ENCODE data around the gene KIF12.

DNA sequence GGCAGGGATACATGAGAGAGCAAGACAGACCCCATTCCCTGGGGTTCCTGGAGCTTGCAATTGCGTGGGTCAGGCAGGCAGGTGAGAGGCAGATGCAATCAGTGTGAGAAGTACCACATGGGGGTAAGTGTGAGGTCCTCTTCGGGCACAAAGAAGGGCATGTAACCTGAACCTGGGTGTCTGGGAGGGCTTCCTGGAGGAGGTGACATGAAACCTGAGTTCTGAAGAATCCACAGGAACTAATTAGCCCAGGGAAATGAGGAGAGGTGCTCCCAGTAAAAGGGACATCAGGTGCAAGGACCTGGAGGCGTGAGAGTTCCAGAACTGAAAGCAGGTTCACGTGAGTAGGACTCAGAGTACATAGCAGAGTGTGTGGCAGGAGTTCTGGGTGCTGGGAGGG, 23.5 kb downstream of the KIF12 start:
- TF ChIP-seq CREB1 (IDR thresholded peaks at IDR 0.05) = no peak
- TF ChIP-seq EP300 (IDR thresholded peaks at IDR 0.05; ENCODE audit: borderline replicate concordance in 1 of 2, low read depth in 2 of 2, low read length in 2 of 2) = no peak
- TF ChIP-seq, protein P1, sequence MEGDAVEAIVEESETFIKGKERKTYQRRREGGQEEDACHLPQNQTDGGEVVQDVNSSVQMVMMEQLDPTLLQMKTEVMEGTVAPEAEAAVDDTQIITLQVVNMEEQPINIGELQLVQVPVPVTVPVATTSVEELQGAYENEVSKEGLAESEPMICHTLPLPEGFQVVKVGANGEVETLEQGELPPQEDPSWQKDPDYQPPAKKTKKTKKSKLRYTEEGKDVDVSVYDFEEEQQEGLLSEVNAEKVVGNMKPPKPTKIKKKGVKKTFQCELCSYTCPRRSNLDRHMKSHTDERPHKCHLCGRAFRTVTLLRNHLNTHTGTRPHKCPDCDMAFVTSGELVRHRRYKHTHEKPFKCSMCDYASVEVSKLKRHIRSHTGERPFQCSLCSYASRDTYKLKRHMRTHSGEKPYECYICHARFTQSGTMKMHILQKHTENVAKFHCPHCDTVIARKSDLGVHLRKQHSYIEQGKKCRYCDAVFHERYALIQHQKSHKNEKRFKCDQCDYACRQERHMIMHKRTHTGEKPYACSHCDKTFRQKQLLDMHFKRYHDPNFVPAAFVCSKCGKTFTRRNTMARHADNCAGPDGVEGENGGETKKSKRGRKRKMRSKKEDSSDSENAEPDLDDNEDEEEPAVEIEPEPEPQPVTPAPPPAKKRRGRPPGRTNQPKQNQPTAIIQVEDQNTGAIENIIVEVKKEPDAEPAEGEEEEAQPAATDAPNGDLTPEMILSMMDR (IDR thresholded peaks at IDR 0.05; ENCODE audit: control extremely low read depth in 1 of 3, insufficient read depth in 1 of 3, low read depth in 1 of 3, low read length in 3 of 3) = no peak
- TF ChIP-seq, protein P2, sequence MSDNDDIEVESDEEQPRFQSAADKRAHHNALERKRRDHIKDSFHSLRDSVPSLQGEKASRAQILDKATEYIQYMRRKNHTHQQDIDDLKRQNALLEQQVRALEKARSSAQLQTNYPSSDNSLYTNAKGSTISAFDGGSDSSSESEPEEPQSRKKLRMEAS (IDR thresholded peaks at IDR 0.05) = no peak
- no peak for TF ChIP-seq CHD2 (IDR thresholded peaks at IDR 0.05; ENCODE audit: low read length)
- no peak for TF ChIP-seq KDM1A (IDR thresholded peaks at IDR 0.05; ENCODE audit: borderline replicate concordance, low read length)
- no peak for TF ChIP-seq SUZ12 (IDR thresholded peaks at IDR 0.05; ENCODE audit: low read length)
- no peak for TF ChIP-seq POLR2A (IDR thresholded peaks at IDR 0.05; ENCODE audit: control extremely low read depth in 1 of 2, low read depth in 2 of 2, low read length in 2 of 2)

Measured in H1 (cell line).